Activated T-helper 1 cell treated with anti-CD3 and anti-CD28 coated beads, Interleukin-12 subunit alpha, Interleukin-12 subunit beta, Interleukin-2, Interleukin-4 antibody, amounts not matched to agents 30 ng/mL and 10 ng/mL and 1 ng/mL, durations not matched to agents 14 hours and 24 hours and 36 hours (primary cell): ENCODE data around the gene MAN1C1. TPM values are rescaled to one million over a fixed set of nuclear protein-coding genes. Genes with fewer than 3 reads are reported as not detected.

Experiments used
- DNase-seq: peaks from one replicate; pipeline ENCODE4 v3.0.0; 2021; ENCODE audit warnings: low spot score
- H3K27ac Mint-ChIP-seq: one replicate; pipeline ENCODE4 v1.8.0; 2021; ENCODE audit warnings: mild to moderate bottlenecking, mixed read lengths
- H3K27me3 Mint-ChIP-seq: one replicate; pipeline ENCODE4 v1.8.0; 2022; ENCODE audit warnings: mild to moderate bottlenecking, moderate library complexity, mixed read lengths; ENCODE audit not compliant: insufficient read depth
- H3K36me3 Mint-ChIP-seq: one replicate; pipeline ENCODE4 v1.8.0; 2021; ENCODE audit warnings: low read depth, mixed read lengths
- H3K4me1 Mint-ChIP-seq: one replicate; pipeline ENCODE4 v1.8.0; 2021; ENCODE audit warnings: low read depth, mixed read lengths
- H3K4me3 Mint-ChIP-seq: one replicate; pipeline ENCODE4 v1.8.0; 2021; ENCODE audit warnings: mild to moderate bottlenecking, moderate library complexity, mixed read lengths
- H3K9me3 Mint-ChIP-seq: one replicate; pipeline ENCODE4 v1.8.0; 2021; ENCODE audit warnings: mixed read lengths
- intact Hi-C: fragments of 100-400 bp; cut with micrococcal nuclease; formaldehyde crosslinking; loops from one replicate; pipeline ENCODE4 v1.15.1; 2024
- total RNA-seq: library from RNA; stranded (reverse); gene quantifications from 2 replicates; pipeline ENCODE4 v1.2.3, GENCODE V29; 2022

Gene MAN1C1
- total RNA-seq, 1 donor from 2014 or later = 0.83 TPM

- DNase-seq = no peak
- intact Hi-C loops = no loop called here
- peaks cover 37% of the 10 kb centered on the region for H3K27me3 Mint-ChIP-seq
- no peak overlapping the region for H3K27ac Mint-ChIP-seq
- no peaks in the 10 kb centered on the region for H3K36me3 Mint-ChIP-seq
- H3K9me3 Mint-ChIP-seq = no peaks in the 10 kb centered on the region
- no peak overlapping the region for H3K4me3 Mint-ChIP-seq
- peaks cover 24% of the 10 kb centered on the region for H3K4me1 Mint-ChIP-seq
Measured at GRCh38 chr1:25711555-25712298, 95.1 kb downstream of the MAN1C1 start.

- intact Hi-C loops = no loop called here
- DNase-seq = no peak
- H3K4me3 Mint-ChIP-seq = no peak overlapping the region
- peaks cover 31% of the 10 kb centered on the region for H3K27me3 Mint-ChIP-seq
- H3K36me3 Mint-ChIP-seq = no peaks in the 10 kb centered on the region
- peaks cover 24% of the 10 kb centered on the region for H3K4me1 Mint-ChIP-seq
- H3K27ac Mint-ChIP-seq = no peak overlapping the region
- H3K9me3 Mint-ChIP-seq = no peaks in the 10 kb centered on the region
Measured at GRCh38 chr1:25712299-25712970, 95.8 kb downstream of the MAN1C1 start.

GRCh38 chr1:25713961-25714360, 97.4 kb downstream of the MAN1C1 start:
- H3K36me3 Mint-ChIP-seq = no peaks in the 10 kb centered on the region
- peaks cover 28% of the 10 kb centered on the region for H3K27me3 Mint-ChIP-seq
- peaks cover 18% of the 10 kb centered on the region for H3K4me1 Mint-ChIP-seq
- H3K9me3 Mint-ChIP-seq = peaks cover 6% of the 10 kb centered on the region
- H3K4me3 Mint-ChIP-seq = no peak overlapping the region
- H3K27ac Mint-ChIP-seq = no peak overlapping the region
- intact Hi-C loops = no loop called here
- DNase-seq = no peak

GRCh38 chr1:25714372-25714931, 97.9 kb downstream of the MAN1C1 start:
- intact Hi-C loops = no loop called here

GRCh38 chr1:25715888-25716287, 99.3 kb downstream of the MAN1C1 start:
- Mint-ChIP-seq H3K36me3 (no peaks in the 10 kb centered on the region), H3K9me3 (peaks cover 6% of the 10 kb centered on the region), H3K27me3 (peaks cover 27% of the 10 kb centered on the region), H3K4me3 (no peak overlapping the region), H3K27ac (no peak overlapping the region), H3K4me1 (peaks cover 14% of the 10 kb centered on the region)
- no peak for DNase-seq
- intact Hi-C loops = no loop called here

More at GRCh38 chr1:25714372-25714931, 97.9 kb downstream of the MAN1C1 start:
- Mint-ChIP-seq H3K36me3 (no peaks in the 10 kb centered on the region), H3K27ac (no peak overlapping the region), H3K4me1 (peaks cover 18% of the 10 kb centered on the region), H3K4me3 (no peak overlapping the region), H3K9me3 (peaks cover 6% of the 10 kb centered on the region), H3K27me3 (peaks cover 25% of the 10 kb centered on the region)
- no peak for DNase-seq

GRCh38 chr1:25716320-25716719, 99.7 kb downstream of the MAN1C1 start:
- no peak for DNase-seq
- Mint-ChIP-seq H3K4me3 (no peak overlapping the region), H3K27ac (no peak overlapping the region), H3K4me1 (peaks cover 10% of the 10 kb centered on the region), H3K9me3 (peaks cover 6% of the 10 kb centered on the region), H3K27me3 (peaks cover 28% of the 10 kb centered on the region), H3K36me3 (no peaks in the 10 kb centered on the region)
- intact Hi-C loops = no loop called here

GRCh38 chr1:25718732-25719131, 102.1 kb downstream of the MAN1C1 start:
- Mint-ChIP-seq H3K4me3 (no peak overlapping the region), H3K27me3 (peaks cover 40% of the 10 kb centered on the region), H3K9me3 (peaks cover 6% of the 10 kb centered on the region), H3K4me1 (no peaks in the 10 kb centered on the region), H3K36me3 (no peaks in the 10 kb centered on the region), H3K27ac (no peak overlapping the region)
- DNase-seq = no peak
- intact Hi-C loops = no loop called here

- Mint-ChIP-seq H3K4me1 (no peaks in the 10 kb centered on the region), H3K27me3 (peaks cover 48% of the 10 kb centered on the region)
- intact Hi-C loops = no loop called here
Measured at GRCh38 chr1:25720624-25721023, 104.0 kb downstream of the MAN1C1 start.

GRCh38 chr1:25723250-25723880, 106.8 kb downstream of the MAN1C1 start:
- no peaks in the 10 kb centered on the region for H3K9me3 Mint-ChIP-seq

More at GRCh38 chr1:25720624-25721023, 104.0 kb downstream of the MAN1C1 start:
- Mint-ChIP-seq H3K4me3 (no peak overlapping the region), H3K36me3 (no peaks in the 10 kb centered on the region), H3K9me3 (peaks cover 6% of the 10 kb centered on the region), H3K27ac (no peak overlapping the region)
- DNase-seq = no peak

GRCh38 chr1:25724201-25724600, 107.6 kb downstream of the MAN1C1 start:
- Mint-ChIP-seq H3K4me3 (no peak overlapping the region), H3K27me3 (peaks cover 70% of the 10 kb centered on the region), H3K4me1 (no peaks in the 10 kb centered on the region), H3K36me3 (no peaks in the 10 kb centered on the region), H3K27ac (no peak overlapping the region), H3K9me3 (no peaks in the 10 kb centered on the region)
- no peak for DNase-seq
- intact Hi-C loops = no loop called here

More at GRCh38 chr1:25723250-25723880, 106.8 kb downstream of the MAN1C1 start:
- H3K4me1 Mint-ChIP-seq = no peaks in the 10 kb centered on the region
- no peak for DNase-seq
- H3K4me3 Mint-ChIP-seq = no peak overlapping the region
- no peak overlapping the region for H3K27ac Mint-ChIP-seq
- H3K27me3 Mint-ChIP-seq = peaks cover 67% of the 10 kb centered on the region
- intact Hi-C loops = no loop called here
- H3K36me3 Mint-ChIP-seq = no peaks in the 10 kb centered on the region

GRCh38 chr1:25724966-25725365, 108.4 kb downstream of the MAN1C1 start:
- H3K27ac Mint-ChIP-seq = no peak overlapping the region
- H3K4me3 Mint-ChIP-seq = no peak overlapping the region
- DNase-seq = no peak
- no peaks in the 10 kb centered on the region for H3K9me3 Mint-ChIP-seq
- peaks cover 3% of the 10 kb centered on the region for H3K4me1 Mint-ChIP-seq
- H3K36me3 Mint-ChIP-seq = no peaks in the 10 kb centered on the region
- H3K27me3 Mint-ChIP-seq = peaks cover 72% of the 10 kb centered on the region
- intact Hi-C loops = no loop called here

- intact Hi-C loops = no loop called here
- Mint-ChIP-seq H3K27me3 (peaks cover 73% of the 10 kb centered on the region), H3K4me1 (peaks cover 6% of the 10 kb centered on the region), H3K9me3 (no peaks in the 10 kb centered on the region), H3K4me3 (no peak overlapping the region), H3K36me3 (no peaks in the 10 kb centered on the region), H3K27ac (no peak overlapping the region)
- no peak for DNase-seq
Measured at GRCh38 chr1:25725482-25725881, 108.9 kb downstream of the MAN1C1 start.

- intact Hi-C loops = no loop called here
- no peak for DNase-seq
- Mint-ChIP-seq H3K36me3 (no peaks in the 10 kb centered on the region), H3K4me1 (peaks cover 17% of the 10 kb centered on the region), H3K9me3 (no peaks in the 10 kb centered on the region), H3K27ac (no peak overlapping the region), H3K27me3 (peaks cover 62% of the 10 kb centered on the region), H3K4me3 (no peak overlapping the region)
Measured at GRCh38 chr1:25727088-25727487, 110.5 kb downstream of the MAN1C1 start.
